Left ventricle myocardium inferior (tissue), 1 donor: Measurements from ENCODE around the gene DEFB115. TPM values are rescaled to one million over a fixed set of nuclear protein-coding genes. Genes with fewer than 3 reads are reported as not detected.
"Not testable (repeated sequence)": the region's sequence is repeated elsewhere in the genome, so short reads cannot be mapped to it uniquely, and the experiment has no call there.

Experiments used
- DNase-seq: peaks from one replicate; pipeline ENCODE4 v3.0.0-alpha.2; 2020
- H3K27ac ChIP-seq: fragments of 200-600 bp; replicated peaks from 2 replicates; pipeline ENCODE4 v1.8.0; 2021
- H3K27me3 ChIP-seq: fragments of 200-600 bp; 2 replicates; pipeline ENCODE4 v1.8.0; 2021; ENCODE audit warnings: low read depth
- H3K36me3 ChIP-seq: fragments of 200-600 bp; 2 replicates; pipeline ENCODE4 v1.8.0; 2021
- H3K4me1 ChIP-seq: fragments of 200-600 bp; 2 replicates; pipeline ENCODE4 v1.8.0; 2021
- H3K4me3 ChIP-seq: fragments of 200-600 bp; 2 replicates; pipeline ENCODE4 v1.8.0; 2021; ENCODE audit warnings: mild to moderate bottlenecking, moderate library complexity
- H3K9me3 ChIP-seq: fragments of 200-600 bp; replicated peaks from 2 replicates; pipeline ENCODE4 v1.8.0; 2021
- intact Hi-C: fragments of 100-400 bp; cut with micrococcal nuclease; formaldehyde crosslinking; loops from one replicate; pipeline ENCODE4 v1.11.0; 2022
- total RNA-seq: library from RNA; stranded (reverse); fragmentation: NEBNext Ultra II Directional; extraction: Animal tissue kit (Norgen Biotek cat#: 25700); gene quantifications from one replicate; pipeline ENCODE4 v1.2.1, GENCODE V29; 2021
- TF ChIP-seq, protein P1 (sequence below): fragments of 200-600 bp; IDR thresholded peaks from 2 replicates; pipeline ENCODE4 v1.8.0; 2021; ENCODE audit warnings: antibody characterized with exemption, mild to moderate bottlenecking, borderline replicate concordance
- donor health status: DM: no; HTN: yes; CAD: no; lungs with severe emphysema.

Gene DEFB115
- total RNA-seq, 1 donor from 2014 or later = not detected

DNA sequence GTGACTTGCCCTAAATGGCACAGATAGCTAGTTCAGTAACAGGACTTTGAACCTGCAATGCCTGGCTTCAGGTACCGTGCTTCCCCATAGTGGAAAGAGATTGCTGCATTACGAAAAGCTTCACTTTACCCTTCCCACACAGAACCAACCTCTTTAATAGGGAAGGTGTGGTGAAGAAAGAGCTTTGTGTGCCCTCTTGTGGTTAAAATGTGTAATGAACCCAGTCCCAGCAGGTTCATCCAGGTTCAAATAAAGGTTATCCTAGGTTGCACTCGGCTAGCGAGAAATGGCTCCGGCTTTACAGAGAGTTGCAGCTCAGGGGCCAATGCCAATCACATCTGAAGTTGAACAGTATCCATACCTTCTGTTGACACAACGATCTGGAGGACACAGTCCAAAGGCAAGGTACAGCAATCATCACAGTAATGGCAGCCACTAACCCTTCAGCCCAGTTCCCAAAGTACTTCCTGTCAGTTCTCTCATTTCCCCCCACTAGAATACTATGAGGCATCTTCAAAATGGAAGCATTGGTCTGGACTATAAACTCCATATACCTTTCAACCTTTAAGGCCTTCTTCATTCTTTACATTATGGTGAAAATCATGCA is 3.0 kb downstream of the DEFB115 start:
- Histone ChIP-seq H3K4me1 (no peaks in the 10 kb centered on the region), H3K36me3 (no peaks in the 10 kb centered on the region), H3K4me3 (no peak overlapping the region), H3K27ac (no peak overlapping the region), H3K9me3 (peaks cover 16% of the 10 kb centered on the region), H3K27me3 (no peaks in the 10 kb centered on the region)
- intact Hi-C loops = no loop called here
- DNase-seq = no peak
- TF ChIP-seq, protein P1, sequence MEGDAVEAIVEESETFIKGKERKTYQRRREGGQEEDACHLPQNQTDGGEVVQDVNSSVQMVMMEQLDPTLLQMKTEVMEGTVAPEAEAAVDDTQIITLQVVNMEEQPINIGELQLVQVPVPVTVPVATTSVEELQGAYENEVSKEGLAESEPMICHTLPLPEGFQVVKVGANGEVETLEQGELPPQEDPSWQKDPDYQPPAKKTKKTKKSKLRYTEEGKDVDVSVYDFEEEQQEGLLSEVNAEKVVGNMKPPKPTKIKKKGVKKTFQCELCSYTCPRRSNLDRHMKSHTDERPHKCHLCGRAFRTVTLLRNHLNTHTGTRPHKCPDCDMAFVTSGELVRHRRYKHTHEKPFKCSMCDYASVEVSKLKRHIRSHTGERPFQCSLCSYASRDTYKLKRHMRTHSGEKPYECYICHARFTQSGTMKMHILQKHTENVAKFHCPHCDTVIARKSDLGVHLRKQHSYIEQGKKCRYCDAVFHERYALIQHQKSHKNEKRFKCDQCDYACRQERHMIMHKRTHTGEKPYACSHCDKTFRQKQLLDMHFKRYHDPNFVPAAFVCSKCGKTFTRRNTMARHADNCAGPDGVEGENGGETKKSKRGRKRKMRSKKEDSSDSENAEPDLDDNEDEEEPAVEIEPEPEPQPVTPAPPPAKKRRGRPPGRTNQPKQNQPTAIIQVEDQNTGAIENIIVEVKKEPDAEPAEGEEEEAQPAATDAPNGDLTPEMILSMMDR = peak; percentile 28

DNA sequence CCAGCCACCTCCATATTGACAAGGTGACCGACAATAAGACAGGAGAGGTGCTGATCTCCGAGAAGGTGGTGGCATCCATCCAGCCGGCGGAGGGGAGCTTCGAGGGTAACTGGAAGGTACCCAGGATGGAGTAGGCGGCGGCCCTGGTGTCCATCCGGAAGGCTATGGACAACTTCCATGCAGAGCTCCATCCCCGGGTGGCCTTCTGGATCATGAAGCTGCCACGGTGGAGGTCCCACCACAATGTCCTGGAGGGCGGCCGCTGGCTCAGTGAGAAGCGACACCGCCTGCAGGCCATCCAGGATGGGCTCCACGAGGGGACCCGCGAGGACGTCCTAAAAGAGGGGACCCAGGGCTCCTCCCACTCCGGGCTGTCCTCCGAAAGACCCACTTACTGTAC is 17.0 kb downstream of the DEFB115 start:
- Histone ChIP-seq H3K4me3 (no peak overlapping the region), H3K27ac (no peak overlapping the region), H3K27me3 (no peaks in the 10 kb centered on the region), H3K4me1 (no peaks in the 10 kb centered on the region), H3K36me3 (no peaks in the 10 kb centered on the region), H3K9me3 (peaks cover 59% of the 10 kb centered on the region)
- TF ChIP-seq, protein P1 = no peak
- DNase-seq = no peak
- intact Hi-C loops = no loop called here

DNA sequence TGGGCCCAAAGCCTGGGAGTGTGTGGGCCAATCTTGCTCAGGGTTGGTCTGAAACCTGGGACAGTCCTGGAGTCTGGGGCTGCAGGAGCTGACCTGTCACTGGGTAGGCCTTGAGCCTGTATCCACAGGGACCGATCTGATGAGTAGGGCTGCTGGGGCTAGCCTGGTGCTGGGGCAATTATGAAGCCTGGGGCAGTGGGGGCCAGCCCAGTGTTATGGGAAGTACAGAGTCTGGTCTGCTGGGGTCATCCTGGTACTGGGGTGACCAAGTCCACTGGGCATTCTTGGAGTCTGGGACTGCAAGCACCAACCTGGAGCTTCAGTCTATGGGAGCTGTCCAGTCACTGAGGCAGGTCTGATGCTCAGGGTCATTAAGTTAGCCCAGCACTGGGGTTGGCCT is 20.7 kb downstream of the DEFB115 start:
- Histone ChIP-seq H3K4me1 (no peaks in the 10 kb centered on the region), H3K9me3 (peaks cover 22% of the 10 kb centered on the region), H3K27ac (no peak overlapping the region), H3K4me3 (no peak overlapping the region), H3K27me3 (no peaks in the 10 kb centered on the region), H3K36me3 (no peaks in the 10 kb centered on the region)
- no peak for DNase-seq
- intact Hi-C loops = no loop called here
- TF ChIP-seq, protein P1 = no peak

DNA sequence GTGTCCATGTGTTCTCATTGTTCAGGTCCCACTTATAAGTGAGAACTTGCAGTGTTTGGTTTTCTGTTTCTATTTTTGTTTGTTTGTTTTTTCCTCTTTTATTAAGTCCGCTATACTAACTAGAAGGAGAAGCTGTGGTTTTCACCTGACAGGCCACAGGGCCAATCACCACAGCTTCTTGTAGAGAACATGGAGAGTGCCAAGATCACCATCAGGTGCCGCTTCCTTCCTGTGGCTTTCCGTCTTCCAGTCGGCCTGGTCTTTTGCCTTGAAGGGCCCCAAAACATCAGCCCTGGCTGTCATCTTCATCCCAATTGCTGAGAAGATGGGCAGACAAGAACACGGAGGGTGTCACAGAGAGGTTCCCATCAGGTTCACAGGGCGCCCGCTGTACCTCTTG is 27.5 kb downstream of the DEFB115 start:
- DNase-seq, intact Hi-C loops, H3K27me3 ChIP-seq, H3K27ac ChIP-seq, H3K4me1 ChIP-seq, H3K36me3 ChIP-seq, H3K4me3 ChIP-seq: not testable (repeated sequence)
- H3K9me3 ChIP-seq = peaks cover 29% of the 10 kb centered on the region

DNA sequence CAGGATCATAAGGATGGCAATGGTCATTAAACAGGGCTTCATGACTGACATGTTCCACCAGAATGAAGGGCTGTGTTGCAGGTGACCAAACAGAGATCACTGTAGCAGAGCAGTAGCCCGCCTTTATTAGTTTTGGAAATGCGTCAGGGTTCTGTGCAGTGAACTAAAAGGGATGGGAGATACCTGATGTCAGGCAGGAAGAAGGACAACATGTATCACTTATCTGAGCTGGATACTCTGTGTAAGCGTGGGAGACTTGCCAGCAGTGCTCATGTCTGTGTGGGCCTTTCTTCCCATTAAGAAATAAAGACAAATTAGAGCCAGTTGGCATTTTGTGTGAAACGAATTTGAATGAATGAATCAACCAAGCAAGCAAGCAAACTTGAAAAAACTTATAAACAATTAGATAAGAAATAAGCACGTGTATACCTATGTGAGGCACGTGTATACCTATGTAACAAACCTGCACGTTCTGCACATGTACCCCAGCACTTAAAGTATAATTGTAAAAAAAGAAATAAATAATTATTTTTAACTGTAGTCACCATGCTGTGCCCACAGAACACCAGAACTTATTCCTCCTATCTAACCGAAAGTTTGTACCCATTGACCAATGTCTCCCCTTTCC is 51.2 kb downstream of the DEFB115 start, which contains the start of gene DEFB116:
Gene DEFB116, minus strand, starts transcription at position 51 of the 628 bp plus-strand sequence. Its CDS starts 0 bp downstream, at position 51.
- peaks cover 14% of the 10 kb centered on the region for H3K9me3 ChIP-seq
- no peak within 1 kb of the TSS for H3K4me3 ChIP-seq
- TF ChIP-seq, protein P1 = no peak
- H3K36me3 ChIP-seq = no peaks in the 10 kb centered on the region
- H3K27me3 ChIP-seq = no peaks in the 10 kb centered on the region
- DNase-seq = no peak
- no peak within 1 kb of the TSS for H3K27ac ChIP-seq
- no peaks in the 10 kb centered on the region for H3K4me1 ChIP-seq
- intact Hi-C loops = no loop called here

Other genes with a start within 250 kb of the DEFB115 start
- not detected for gene DEFB116, start 50.9 kb downstream of the DEFB115 start, total RNA-seq
- gene DEFB118, start 110.9 kb downstream of the DEFB115 start, total RNA-seq = not detected
- gene DEFB119, start 132.9 kb downstream of the DEFB115 start, total RNA-seq = not detected
- gene DEFB121, start 148.6 kb downstream of the DEFB115 start, total RNA-seq = not detected
- gene DEFB123, start 183.0 kb downstream of the DEFB115 start, total RNA-seq = not detected
- not detected for gene DEFB124, start 217.5 kb downstream of the DEFB115 start, total RNA-seq
- 1.5 TPM for gene REM1, start 217.6 kb downstream of the DEFB115 start, total RNA-seq